HFF-Myc (cell line): ENCODE results near the gene HBQ1.
"Not testable (repeated sequence)": the region's sequence is repeated elsewhere in the genome, so short reads cannot be mapped to it uniquely, and the experiment has no call there.

Source experiments
- DNase-seq: peaks from one replicate; pipeline ENCODE4 v3.0.0-alpha.2; 2011; ENCODE audit warnings: low read depth; ENCODE audit errors: extremely low read depth
- H3K4me3 ChIP-seq: replicated peaks from 2 replicates; pipeline ENCODE4 v1.5.1; 2011; ENCODE audit warnings: low read depth, mild to moderate bottlenecking, control low read depth, low read length
- CTCF ChIP-seq: IDR thresholded peaks from 2 replicates; pipeline ENCODE4 v1.5.1; 2012; ENCODE audit warnings: mild to moderate bottlenecking, low read depth, low read length, control low read depth; ENCODE audit errors: missing control alignments

HBQ1 gene

GRCh38 chr16:160691-161190, 19.5 kb upstream of the HBQ1 start:
- no peak for DNase-seq
- no peak overlapping the region for H3K4me3 ChIP-seq
- TF ChIP-seq CTCF: no peak

GRCh38 chr16:162271-162991, 17.8 kb upstream of the HBQ1 start:
- no peak overlapping the region for H3K4me3 ChIP-seq
- DNase-seq: no peak
- TF ChIP-seq CTCF: no peak

DNA sequence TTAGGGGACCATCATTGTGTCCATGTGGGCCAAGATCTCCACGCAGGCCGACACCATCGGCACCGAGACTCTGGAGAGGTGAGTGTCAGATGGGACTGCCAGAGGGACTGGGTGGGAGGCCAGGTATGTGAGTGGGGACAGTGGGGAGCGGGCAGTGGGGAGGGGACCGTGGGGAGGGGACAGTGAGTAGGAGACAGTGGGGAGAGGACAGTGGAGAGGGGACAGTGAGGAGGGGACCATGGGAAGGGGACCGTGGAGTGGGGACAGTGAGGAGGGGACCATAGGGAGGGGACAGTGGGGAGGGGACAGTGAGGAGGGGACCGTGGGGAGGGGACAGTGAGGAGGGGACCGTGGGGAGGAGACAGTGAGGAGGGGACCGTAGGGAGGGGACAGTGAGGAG, 17.1 kb upstream of the HBQ1 start:
- not testable (repeated sequence) for DNase-seq, H3K4me3 ChIP-seq

- H3K4me3 ChIP-seq, DNase-seq: not testable (repeated sequence)
Observed at GRCh38 chr16:163696-164095, 16.6 kb upstream of the HBQ1 start.

- not testable (repeated sequence) for DNase-seq, H3K4me3 ChIP-seq
Observed at GRCh38 chr16:164134-164823, 16.0 kb upstream of the HBQ1 start.

DNA sequence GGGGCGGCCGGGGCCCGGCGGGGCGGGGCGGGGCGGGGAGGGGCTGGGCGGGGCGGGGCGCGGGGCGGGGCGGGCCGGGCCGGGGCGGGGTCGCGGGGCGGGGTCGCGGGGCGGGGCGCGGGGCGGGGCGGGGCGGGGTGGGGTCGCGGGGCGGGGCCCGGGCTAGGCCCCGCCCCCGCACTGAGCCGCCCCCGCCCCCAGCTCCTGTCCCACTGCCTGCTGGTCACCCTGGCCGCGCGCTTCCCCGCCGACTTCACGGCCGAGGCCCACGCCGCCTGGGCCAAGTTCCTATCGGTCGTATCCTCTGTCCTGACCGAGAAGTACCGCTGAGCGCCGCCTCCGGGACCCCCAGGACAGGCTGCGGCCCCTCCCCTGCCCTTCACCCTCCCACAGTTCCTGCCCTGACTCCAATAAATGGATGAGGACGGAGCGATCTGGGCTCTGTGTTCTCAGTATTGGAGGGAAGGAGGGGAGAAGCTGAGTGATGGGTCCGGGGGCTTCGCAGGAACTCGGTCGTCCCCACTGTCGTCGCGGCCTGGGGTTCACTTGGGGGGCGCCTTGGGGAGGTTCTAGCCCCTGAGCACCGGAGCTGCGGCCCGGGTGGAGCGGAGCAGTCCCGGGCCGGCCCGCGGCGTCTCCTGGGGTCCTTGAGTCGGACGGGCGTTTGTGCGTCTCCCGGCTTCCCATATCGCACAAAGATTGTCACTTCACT, 15.3 kb upstream of the HBQ1 start:
- DNase-seq: no peak
- H3K4me3 ChIP-seq: no peak overlapping the region

DNA sequence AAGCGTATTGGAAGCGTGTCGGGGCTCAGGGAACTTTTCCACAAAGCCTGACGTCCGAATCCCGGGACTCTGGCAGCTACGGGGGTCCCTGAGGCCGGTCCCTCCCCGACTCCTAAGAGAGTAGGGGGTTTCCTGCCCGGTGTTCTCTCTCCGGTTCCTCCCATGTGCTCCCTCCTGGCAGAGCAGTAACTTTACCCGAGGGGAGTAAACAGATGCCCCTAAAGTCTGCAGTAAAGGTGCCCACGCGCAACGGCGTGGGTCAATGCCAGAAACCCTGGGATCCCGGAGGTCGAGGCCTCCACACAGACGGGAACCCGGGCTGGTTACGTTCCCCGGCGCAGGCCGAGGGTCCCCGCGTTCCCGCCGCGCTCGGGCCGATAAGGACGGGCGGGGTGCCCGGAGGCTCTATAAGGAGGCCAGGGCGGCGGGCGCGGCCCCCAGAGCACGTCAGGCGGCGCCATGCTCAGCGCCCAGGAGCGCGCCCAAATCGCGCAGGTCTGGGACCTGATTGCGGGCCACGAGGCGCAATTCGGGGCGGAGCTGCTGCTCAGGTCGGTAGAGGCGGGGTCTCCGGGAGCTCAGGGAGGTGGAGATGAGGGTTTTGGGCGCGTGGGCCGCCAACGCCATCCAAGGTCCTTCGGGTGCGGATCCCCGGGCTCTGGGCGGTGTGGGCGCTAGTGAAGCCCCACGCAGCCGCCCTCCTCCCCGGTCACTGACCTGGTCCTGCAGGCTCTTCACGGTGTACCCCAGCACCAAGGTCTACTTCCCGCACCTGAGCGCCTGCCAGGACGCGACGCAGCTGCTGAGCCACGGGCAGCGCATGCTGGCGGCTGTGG, 14.5 kb upstream of the HBQ1 start, which contains the start of gene HBM:
HBM (plus strand) TSS at position 440 of the 836 bp plus-strand sequence; CDS start at position 460, 20 bp downstream.
- no peak for TF ChIP-seq CTCF
- DNase-seq: no peak
- H3K4me3 ChIP-seq: no peak within 1 kb of the TSS

More for the DNA sequence above, 15.3 kb upstream of the HBQ1 start:
- no peak for TF ChIP-seq CTCF
